Smooth muscle cell (in vitro differentiated cells): ENCODE results near the gene WNT2B. TPM values are rescaled to one million over a fixed set of nuclear protein-coding genes. Genes with fewer than 3 reads are reported as not detected.
A peak's percentile ranks its signal among the peaks of the same experiment; 100 is the strongest.

Experiments used
- DNase-seq: peaks from one replicate; lab custom pipeline; 2025; ENCODE audit not compliant: unreplicated experiment; lab: John Stamatoyannopoulos, UW
- H2AFZ ChIP-seq: fragments of 200-600 bp; sonication (generic); 2 replicates; pipeline ENCODE4 v1.6.0; 2016; ENCODE audit warnings: antibody characterized with exemption, low read depth, mild to moderate bottlenecking
- H3F3A ChIP-seq: fragments of 200-600 bp; sonication (generic); 2 replicates; pipeline ENCODE4 v1.6.0; 2017; ENCODE audit warnings: antibody characterized with exemption, low read depth
- H3K27ac ChIP-seq: fragments of 200-600 bp; sonication (generic); 2 replicates; pipeline ENCODE4 v1.5.1; 2016; ENCODE audit warnings: low read depth, mild to moderate bottlenecking
- H3K27me3 ChIP-seq: fragments of 200-600 bp; sonication (generic); 2 replicates; pipeline ENCODE4 v1.6.1; 2016; ENCODE audit warnings: low read depth, mild to moderate bottlenecking
- H3K36me3 ChIP-seq: fragments of 200-600 bp; sonication (generic); 2 replicates; pipeline ENCODE4 v1.5.1; 2016; ENCODE audit warnings: low read depth
- H3K4me1 ChIP-seq: fragments of 200-600 bp; sonication (generic); 2 replicates; pipeline ENCODE4 v1.5.1; 2016; ENCODE audit warnings: low read depth
- H3K4me2 ChIP-seq: fragments of 200-600 bp; sonication (generic); 2 replicates; pipeline ENCODE4 v1.6.0; 2016; ENCODE audit warnings: mild to moderate bottlenecking
- H3K4me3 ChIP-seq: fragments of 200-600 bp; sonication (generic); 2 replicates; pipeline ENCODE4 v1.5.1; 2016; ENCODE audit warnings: mild to moderate bottlenecking
- H3K79me2 ChIP-seq: fragments of 200-600 bp; sonication (generic); 2 replicates; pipeline ENCODE4 v1.6.0; 2016; ENCODE audit warnings: low read depth, mild to moderate bottlenecking
- H3K9ac ChIP-seq: fragments of 200-600 bp; sonication (generic); 2 replicates; pipeline ENCODE4 v1.6.0; 2016; ENCODE audit warnings: low read depth
- H3K9me3 ChIP-seq: fragments of 200-600 bp; sonication (generic); replicated peaks from 2 replicates; pipeline ENCODE4 v1.5.1; 2016; ENCODE audit warnings: low read depth
- H4K20me1 ChIP-seq: fragments of 200-600 bp; sonication (generic); 2 replicates; pipeline ENCODE4 v1.6.0; 2016; ENCODE audit warnings: low read depth
- CTCF ChIP-seq: fragments of 200-600 bp; sonication (generic); IDR thresholded peaks from 2 replicates; pipeline ENCODE4 v1.5.1; 2017; ENCODE audit warnings: borderline replicate concordance, mild to moderate bottlenecking, antibody characterized with exemption; ENCODE audit not compliant: insufficient read depth, poor library complexity, severe bottlenecking
- WGBS: methylation state at CpG from one replicate; pipeline ENCODE4 v1.1.7; 2016; ENCODE audit warnings: low lambda C conversion rate; 5-methylcytosine and 5-hydroxymethylcytosine counted together
- polyA plus RNA-seq: library from polyadenylated mRNA; unstranded; fragments of >200 nt; fragmentation: Nextera tagmentation; extraction: Ambion mirVana; gene quantifications from 2 replicates; pipeline ENCODE4 v1.2.1, GENCODE V29; 2016
- total RNA-seq: library from RNA; depleted of rRNA; stranded (reverse); fragments of >200 nt; gene quantifications from 2 replicates; pipeline ENCODE4 v1.2.3, GENCODE V29; 2014

WNT2B gene
- total and polyA plus RNA-seq, 2 experiments from 2014 or later: 0.41 to 1.8 TPM

- no peak overlapping the region for H3K27ac ChIP-seq
- peaks cover 28% of the 10 kb centered on the region for H3K4me1 ChIP-seq
- H3K9ac ChIP-seq: no peak overlapping the region
Observed at GRCh38 chr1:112532064-112532463, 23.3 kb downstream of the WNT2B start.

GRCh38 chr1:112533029-112533428 lies 24.3 kb downstream of the WNT2B start:
- H3K4me2 ChIP-seq: peak overlapping the region; percentile 61
- no peaks in the 10 kb centered on the region for H3K27me3 ChIP-seq
- no peak overlapping the region for H3K9ac ChIP-seq
- H3K4me1 ChIP-seq: peaks cover 21% of the 10 kb centered on the region
- no peak for DNase-seq
- WGBS: 68% methylated on average over 6 of the region's 6 CpGs
- H3K4me3 ChIP-seq: no peak overlapping the region
- TF ChIP-seq CTCF: no peak
- no peaks in the 10 kb centered on the region for H3K9me3 ChIP-seq
- no peaks in the 10 kb centered on the region for H3K79me2 ChIP-seq
- peaks cover 12% of the 10 kb centered on the region for H3F3A ChIP-seq
- peak overlapping the region; percentile 66 for H3K27ac ChIP-seq
- no peaks in the 10 kb centered on the region for H4K20me1 ChIP-seq
- H2AFZ ChIP-seq: no peak overlapping the region
- H3K36me3 ChIP-seq: no peaks in the 10 kb centered on the region

More at GRCh38 chr1:112532064-112532463, 23.3 kb downstream of the WNT2B start:
- Histone ChIP-seq H3F3A (peaks cover 11% of the 10 kb centered on the region), H3K4me3 (no peak overlapping the region), H3K79me2 (no peaks in the 10 kb centered on the region), H3K27me3 (no peaks in the 10 kb centered on the region), H3K4me2 (no peak overlapping the region), H4K20me1 (no peaks in the 10 kb centered on the region), H2AFZ (no peak overlapping the region), H3K9me3 (no peaks in the 10 kb centered on the region), H3K36me3 (no peaks in the 10 kb centered on the region)
- no peak for TF ChIP-seq CTCF
- DNase-seq: no peak
- WGBS: 93% methylated on average over 4 of the region's 4 CpGs

- H4K20me1 ChIP-seq: no peaks in the 10 kb centered on the region
- H2AFZ ChIP-seq: no peak overlapping the region
- TF ChIP-seq CTCF: no peak
- H3K27ac ChIP-seq: peak overlapping the region; percentile 44
- WGBS: 44% methylated on average over 2 of the region's 2 CpGs
- H3F3A ChIP-seq: peaks cover 9% of the 10 kb centered on the region
- no peaks in the 10 kb centered on the region for H3K36me3 ChIP-seq
- H3K9ac ChIP-seq: no peak overlapping the region
- H3K27me3 ChIP-seq: no peaks in the 10 kb centered on the region
- peaks cover 17% of the 10 kb centered on the region for H3K4me1 ChIP-seq
- H3K4me3 ChIP-seq: no peak overlapping the region
- no peaks in the 10 kb centered on the region for H3K79me2 ChIP-seq
- H3K9me3 ChIP-seq: no peaks in the 10 kb centered on the region
- H3K4me2 ChIP-seq: peak overlapping the region; percentile 55
- no peak for DNase-seq
Observed at GRCh38 chr1:112536561-112536960, 27.8 kb downstream of the WNT2B start.

- H3K36me3 ChIP-seq: no peaks in the 10 kb centered on the region
- H3K4me1 ChIP-seq: peaks cover 17% of the 10 kb centered on the region
- peaks cover 9% of the 10 kb centered on the region for H3F3A ChIP-seq
- peak overlapping the region; percentile 55 for H3K4me2 ChIP-seq
- no peaks in the 10 kb centered on the region for H3K27me3 ChIP-seq
- no peak overlapping the region for H2AFZ ChIP-seq
- no peaks in the 10 kb centered on the region for H3K79me2 ChIP-seq
- no peak overlapping the region for H3K9ac ChIP-seq
- H3K9me3 ChIP-seq: no peaks in the 10 kb centered on the region
- H3K27ac ChIP-seq: peak overlapping the region; percentile 44
- no peaks in the 10 kb centered on the region for H4K20me1 ChIP-seq
- H3K4me3 ChIP-seq: no peak overlapping the region
- no peak for TF ChIP-seq CTCF
- DNase-seq: no peak
Observed at GRCh38 chr1:112537456-112537855, 28.7 kb downstream of the WNT2B start.
